Measurements from ENCODE around the gene C12orf60.

Gene C12orf60

GRCh38 chr12:14868916-14869506 lies 65.5 kb downstream of the C12orf60 start:
- in situ Hi-C loops (cut with MboI; ENCODE audit: low sequenced_read_pairs) = no loop called here

GRCh38 chr12:14871247-14871646 lies 67.8 kb downstream of the C12orf60 start:
- in situ Hi-C loops (cut with MboI; ENCODE audit: low sequenced_read_pairs) = no loop called here

GRCh38 chr12:14871886-14872285 lies 68.4 kb downstream of the C12orf60 start:
- in situ Hi-C loops (cut with MboI; ENCODE audit: low sequenced_read_pairs) = no loop called here

- in situ Hi-C loops (cut with MboI; ENCODE audit: low sequenced_read_pairs) = no loop called here
Measured at GRCh38 chr12:14873440-14874185, 70.1 kb downstream of the C12orf60 start.
